HG03135 (cell line): ENCODE measurements around the gene PEX7.
"Not testable (repeated sequence)": the region's sequence is repeated elsewhere in the genome, so short reads cannot be mapped to it uniquely, and the experiment has no call there.

Experiments
- ATAC-seq: cut with Tn5 transposase; IDR thresholded peaks from one replicate; pipeline ENCODE4 v1.9.1; 2021; ENCODE audit warnings: mild to moderate bottlenecking, moderate library complexity; ENCODE audit not compliant: unreplicated experiment

The PEX7 gene

GRCh38 chr6:136840276-136841001 lies 18.0 kb downstream of the PEX7 start:
- no peak for ATAC-seq

- no peak for ATAC-seq
Measured at GRCh38 chr6:136843210-136843609, 20.8 kb downstream of the PEX7 start.

- no peak for ATAC-seq
Measured at GRCh38 chr6:136846046-136846445, 23.7 kb downstream of the PEX7 start.

GRCh38 chr6:136846477-136846876 lies 24.1 kb downstream of the PEX7 start:
- not testable (repeated sequence) for ATAC-seq

- not testable (repeated sequence) for ATAC-seq
Measured at GRCh38 chr6:136849979-136850563, 27.7 kb downstream of the PEX7 start.

- no peak for ATAC-seq
Measured at GRCh38 chr6:136859430-136859829, 37.0 kb downstream of the PEX7 start.

- no peak for ATAC-seq
Measured at GRCh38 chr6:136860043-136860442, 37.7 kb downstream of the PEX7 start.

GRCh38 chr6:136862662-136863061 lies 40.3 kb downstream of the PEX7 start:
- no peak for ATAC-seq

GRCh38 chr6:136863752-136864151 lies 41.4 kb downstream of the PEX7 start:
- ATAC-seq, result no peak

GRCh38 chr6:136864676-136865075 lies 42.3 kb downstream of the PEX7 start:
- no peak for ATAC-seq

GRCh38 chr6:136866872-136867416 lies 44.6 kb downstream of the PEX7 start:
- no peak for ATAC-seq

GRCh38 chr6:136869451-136869850 lies 47.1 kb downstream of the PEX7 start:
- ATAC-seq, result no peak

- ATAC-seq, result no peak
Measured at GRCh38 chr6:136873748-136874147, 51.4 kb downstream of the PEX7 start.

- ATAC-seq, result not testable (repeated sequence)
Measured at GRCh38 chr6:136876469-136876868, 54.1 kb downstream of the PEX7 start.

GRCh38 chr6:136880748-136881460 lies 58.5 kb downstream of the PEX7 start:
- ATAC-seq, result no peak

- no peak for ATAC-seq
Measured at GRCh38 chr6:136886091-136886490, 63.7 kb downstream of the PEX7 start.

GRCh38 chr6:136887953-136888352 lies 65.6 kb downstream of the PEX7 start:
- ATAC-seq, result no peak

GRCh38 chr6:136889271-136890193 lies 67.1 kb downstream of the PEX7 start:
- no peak for ATAC-seq

GRCh38 chr6:136890194-136890839 lies 67.9 kb downstream of the PEX7 start:
- ATAC-seq, result no peak

- ATAC-seq, result no peak
Measured at GRCh38 chr6:136890986-136891385, 68.6 kb downstream of the PEX7 start.
